Brain microvascular endothelial cell (primary cell): ENCODE data around the gene CSTF3.

Experiments used
- DNase-seq: peaks from one replicate; pipeline ENCODE4 v3.0.0-alpha.2; 2020
- H3K27ac ChIP-seq: fragments of 250-450 bp; sonication (Bioruptor Pico); 2 replicates; pipeline ENCODE4 v1.5.1; 2020; ENCODE audit warnings: mild to moderate bottlenecking, moderate library complexity
- H3K27me3 ChIP-seq: fragments of 250-450 bp; sonication (Bioruptor Pico); replicated peaks from 2 replicates; pipeline ENCODE4 v1.5.1; 2020; ENCODE audit warnings: mild to moderate bottlenecking
- H3K36me3 ChIP-seq: fragments of 250-450 bp; sonication (Bioruptor Pico); replicated peaks from 2 replicates; pipeline ENCODE4 v1.5.1; 2020; ENCODE audit warnings: mild to moderate bottlenecking
- H3K4me3 ChIP-seq: 2 replicates; pipeline ENCODE4 v1.5.1; 2011; ENCODE audit warnings: low read depth, mild to moderate bottlenecking, control low read depth, low read length, moderate library complexity
- in situ Hi-C: cut with HindIII; loops from 2 replicates; pipeline ENCODE4 v1.10.0; 2017; ENCODE audit warnings: low sequenced_read_pairs, low pct_ligation_motif_present
- TF ChIP-seq, protein P1 (sequence below): IDR thresholded peaks from 2 replicates; pipeline ENCODE4 v1.5.1; 2011; ENCODE audit warnings: low read depth, mild to moderate bottlenecking, moderate library complexity, low read length, control low read depth, inconsistent platforms; ENCODE audit errors: missing control alignments

The CSTF3 gene

DNA sequence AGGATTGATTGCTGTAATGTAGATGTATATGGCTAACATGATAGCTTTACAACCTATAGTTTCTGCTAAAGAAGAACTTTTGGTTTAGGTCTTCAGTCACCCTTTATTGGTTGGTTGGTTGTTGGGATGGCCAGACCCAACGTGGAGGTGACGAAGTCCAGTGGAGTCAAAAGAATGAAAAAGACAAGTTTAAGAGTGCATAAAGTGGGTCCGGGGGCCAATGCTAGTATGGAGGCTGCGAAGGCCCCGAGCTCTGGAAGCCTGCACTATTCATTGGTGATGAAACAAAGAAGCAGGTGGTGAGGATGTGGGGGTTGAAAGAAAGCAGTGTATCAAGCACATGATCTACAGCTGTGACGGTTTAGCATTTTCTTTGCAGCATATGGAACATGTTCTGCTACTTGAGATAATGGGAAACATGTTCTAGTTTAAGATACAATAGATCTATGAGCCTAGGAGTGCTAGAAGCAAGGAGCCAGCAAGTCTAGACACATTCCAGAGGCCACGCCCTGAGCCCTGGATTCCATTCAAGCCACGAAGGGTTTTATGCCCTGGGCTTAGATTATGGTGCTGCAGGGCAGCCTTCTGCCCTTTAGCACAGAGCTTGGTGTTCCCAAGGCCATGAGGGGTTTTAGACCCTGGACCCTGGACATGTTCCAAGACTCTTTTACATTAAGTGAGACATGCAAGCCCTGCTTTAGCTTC lies 115.6 kb downstream of the CSTF3 start:
- DNase-seq: no peak
- peaks cover 7% of the 10 kb centered on the region for H3K36me3 ChIP-seq
- no peaks in the 10 kb centered on the region for H3K27me3 ChIP-seq
- in situ Hi-C loops: no loop called here
- TF ChIP-seq, protein P1, sequence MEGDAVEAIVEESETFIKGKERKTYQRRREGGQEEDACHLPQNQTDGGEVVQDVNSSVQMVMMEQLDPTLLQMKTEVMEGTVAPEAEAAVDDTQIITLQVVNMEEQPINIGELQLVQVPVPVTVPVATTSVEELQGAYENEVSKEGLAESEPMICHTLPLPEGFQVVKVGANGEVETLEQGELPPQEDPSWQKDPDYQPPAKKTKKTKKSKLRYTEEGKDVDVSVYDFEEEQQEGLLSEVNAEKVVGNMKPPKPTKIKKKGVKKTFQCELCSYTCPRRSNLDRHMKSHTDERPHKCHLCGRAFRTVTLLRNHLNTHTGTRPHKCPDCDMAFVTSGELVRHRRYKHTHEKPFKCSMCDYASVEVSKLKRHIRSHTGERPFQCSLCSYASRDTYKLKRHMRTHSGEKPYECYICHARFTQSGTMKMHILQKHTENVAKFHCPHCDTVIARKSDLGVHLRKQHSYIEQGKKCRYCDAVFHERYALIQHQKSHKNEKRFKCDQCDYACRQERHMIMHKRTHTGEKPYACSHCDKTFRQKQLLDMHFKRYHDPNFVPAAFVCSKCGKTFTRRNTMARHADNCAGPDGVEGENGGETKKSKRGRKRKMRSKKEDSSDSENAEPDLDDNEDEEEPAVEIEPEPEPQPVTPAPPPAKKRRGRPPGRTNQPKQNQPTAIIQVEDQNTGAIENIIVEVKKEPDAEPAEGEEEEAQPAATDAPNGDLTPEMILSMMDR: no peak
- no peak overlapping the region for H3K27ac ChIP-seq
- no peak overlapping the region for H3K4me3 ChIP-seq

DNA sequence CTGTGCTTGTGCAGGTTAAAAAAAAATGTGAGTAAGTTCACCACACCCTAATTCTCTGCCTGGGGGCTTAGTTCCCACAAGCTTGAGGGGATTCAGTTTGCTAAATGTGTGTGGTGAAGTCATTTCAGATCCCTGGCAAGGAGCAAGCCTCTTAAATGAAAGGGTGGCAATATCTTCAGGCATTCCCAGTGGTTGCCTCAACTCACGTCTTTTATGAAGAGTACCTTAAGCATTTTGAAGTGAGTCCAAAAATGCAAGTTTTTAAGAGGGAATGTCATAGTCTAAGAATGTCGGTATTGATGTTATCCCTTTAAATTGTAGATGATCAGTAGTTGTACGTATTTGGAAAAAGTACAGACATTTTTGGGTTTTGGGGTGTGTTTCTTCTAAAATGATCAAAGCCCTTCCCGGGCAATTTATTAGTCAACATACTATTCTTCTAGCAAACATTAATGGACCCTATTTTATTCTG lies 117.0 kb downstream of the CSTF3 start:
- in situ Hi-C loops: no loop called here
- Histone ChIP-seq H3K36me3 (peaks cover 7% of the 10 kb centered on the region), H3K4me3 (no peak overlapping the region), H3K27me3 (no peaks in the 10 kb centered on the region), H3K27ac (no peak overlapping the region)
- TF ChIP-seq, protein P1: no peak
- no peak for DNase-seq

DNA sequence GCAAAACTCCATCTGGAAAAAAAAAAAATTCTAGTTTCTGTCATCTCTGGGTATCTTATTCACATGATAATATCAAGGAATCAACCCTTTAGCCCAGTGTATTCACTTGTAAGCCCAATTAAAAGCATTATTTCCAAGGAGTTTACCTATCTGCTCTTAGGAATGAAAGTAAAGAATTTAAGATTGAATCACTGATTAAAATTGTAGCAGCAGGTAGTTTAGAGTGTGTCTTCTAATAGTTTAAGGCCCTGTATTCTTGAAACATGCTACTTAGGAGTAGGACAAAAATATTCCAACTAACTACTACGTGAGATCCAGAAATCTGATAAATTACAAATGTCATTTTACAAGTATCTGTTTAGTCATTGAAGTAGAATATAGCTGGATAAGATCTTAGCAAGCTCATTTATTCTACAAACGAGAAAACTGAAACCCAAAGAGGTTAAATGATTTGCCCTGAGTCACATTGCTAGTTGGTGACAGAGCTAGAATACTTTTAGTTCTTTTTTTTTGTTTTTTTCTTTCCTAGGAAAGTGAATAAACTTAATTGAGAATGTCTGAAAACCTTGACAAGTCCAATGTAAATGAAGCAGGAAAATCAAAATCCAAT lies 118.0 kb downstream of the CSTF3 start:
- Histone ChIP-seq H3K27me3 (no peaks in the 10 kb centered on the region), H3K4me3 (no peak overlapping the region), H3K27ac (no peak overlapping the region), H3K36me3 (peaks cover 7% of the 10 kb centered on the region)
- TF ChIP-seq, protein P1: no peak
- in situ Hi-C loops: no loop called here
- no peak for DNase-seq

DNA sequence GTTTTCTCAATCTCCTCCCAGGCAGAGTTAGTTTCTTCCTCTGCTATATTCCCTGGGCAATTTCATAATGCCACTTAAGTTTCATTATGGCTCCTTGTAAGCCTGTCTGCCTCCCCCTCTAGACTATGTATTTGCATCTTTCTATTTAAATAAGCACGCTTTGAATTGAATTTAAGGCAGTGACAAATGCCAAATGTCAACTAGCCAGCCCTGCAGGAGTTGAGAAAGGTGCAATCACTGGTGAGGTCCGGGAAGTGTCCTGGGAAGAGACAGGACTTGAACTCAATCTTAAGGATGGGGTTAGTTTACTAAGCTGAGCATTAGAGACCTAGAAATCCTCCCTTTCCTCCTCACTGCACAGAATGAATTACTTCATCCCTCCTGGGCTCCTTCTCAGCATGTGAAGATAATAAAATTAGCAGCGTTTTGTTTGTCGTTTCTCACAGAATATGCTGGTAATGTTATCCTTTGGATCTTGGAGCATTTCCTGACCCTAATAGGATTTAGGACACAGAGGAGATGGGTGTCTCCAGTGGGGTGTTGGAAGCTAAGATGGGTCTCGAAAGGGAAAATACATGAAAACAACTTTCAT lies 120.3 kb downstream of the CSTF3 start:
- DNase-seq: no peak
- in situ Hi-C loops: no loop called here

DNA sequence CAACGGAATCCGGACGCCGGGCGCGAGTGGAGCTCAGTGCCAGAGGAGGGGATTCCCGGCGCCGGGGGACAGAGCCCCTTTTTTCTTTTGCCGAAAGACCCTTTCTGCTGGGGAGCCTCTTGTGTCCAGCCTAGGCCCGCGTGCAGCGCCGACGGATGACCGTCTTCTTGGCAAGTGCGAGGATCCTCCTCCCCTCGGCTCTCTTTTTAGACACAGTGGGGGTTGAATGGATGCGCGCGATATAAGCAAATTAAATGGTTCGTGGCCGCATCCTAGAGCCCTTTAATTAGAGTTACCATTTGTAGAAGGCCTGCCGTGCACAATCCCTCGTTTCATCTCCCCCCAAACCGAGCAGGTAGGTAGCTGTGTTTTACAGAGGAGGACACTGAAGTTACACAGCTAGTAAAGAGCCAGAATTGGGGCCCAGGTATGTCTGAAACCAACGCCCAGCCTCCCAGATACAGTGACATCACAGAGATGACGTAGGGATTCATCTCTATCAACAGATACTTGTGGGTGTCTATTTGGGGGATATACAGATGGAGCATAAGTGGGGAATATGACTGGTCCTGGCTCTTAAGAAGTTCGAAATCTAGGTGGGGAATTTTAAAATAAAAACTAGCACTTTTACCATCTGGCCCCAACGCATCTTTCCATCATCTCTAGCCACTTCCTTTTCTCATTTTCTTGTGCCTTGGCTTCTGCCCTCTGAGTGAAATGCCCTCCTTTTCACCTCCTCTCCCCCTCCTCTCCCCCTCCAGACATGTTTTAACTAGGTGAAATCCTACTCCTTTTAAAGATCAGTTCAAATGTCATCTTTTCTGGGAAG lies 121.0 kb downstream of the CSTF3 start:
- H3K27ac ChIP-seq: peak overlapping the region; percentile 94
- H3K36me3 ChIP-seq: peaks cover under 1% of the 10 kb centered on the region
- H3K4me3 ChIP-seq: peak overlapping the region; percentile 89
- TF ChIP-seq, protein P1: no peak
- in situ Hi-C loops: no loop called here
- H3K27me3 ChIP-seq: no peaks in the 10 kb centered on the region
- DNase-seq: no peak

More for the DNA sequence above, 120.3 kb downstream of the CSTF3 start:
- Histone ChIP-seq H3K27me3 (no peaks in the 10 kb centered on the region), H3K27ac (no peak overlapping the region), H3K4me3 (peak overlapping the region; percentile 89), H3K36me3 (peaks cover 4% of the 10 kb centered on the region)
- TF ChIP-seq, protein P1: no peak
